ENCODE data around the gene HCN3. TPM values are rescaled to one million over a fixed set of nuclear protein-coding genes. Genes with fewer than 3 reads are reported as not detected.

HCN3 gene
- total RNA-seq, 4 donors from 2014 or later: 5.4 to 8.5 (median 6.4) TPM

GRCh38 chr1:155260276-155260675, 17.0 kb upstream of the HCN3 start:
- WGBS, 2 donors: 91 to 97% methylated on average over 5 of the region's 5 CpGs
- no peak for DNase-seq (ENCODE audit: low spot score in 2 of 2)
- intact Hi-C loops (cut with DNase I; ENCODE audit: low total_unique reads): loop anchor here (10.0 kb wide), 1 partner anchor 335 kb away; no protein-coding TSS in a partner anchor
- TF ChIP-seq CTCF (IDR thresholded peaks at IDR 0.05) (no peak), POLR2A (IDR thresholded peaks at IDR 0.05) (no peak)
- H3K4me3 ChIP-seq (ENCODE audit: low read depth, poor library complexity, severe bottlenecking): no peak overlapping the region

- TF ChIP-seq POLR2A (IDR thresholded peaks at IDR 0.05) (no peak), CTCF (IDR thresholded peaks at IDR 0.05) (no peak)
- DNase-seq (ENCODE audit: low spot score in 2 of 2): no peak
- intact Hi-C loops (cut with DNase I; ENCODE audit: low total_unique reads): loop anchor here (10.0 kb wide), 1 partner anchor 333 kb away; no protein-coding TSS in a partner anchor
- peak overlapping the region; percentile 65 for H3K4me3 ChIP-seq (ENCODE audit: low read depth, poor library complexity, severe bottlenecking)
- WGBS, 2 donors: 0% methylated on average over 9 of the region's 9 CpGs
These were observed 15.8 kb upstream of the HCN3 start for GRCh38 chr1:155261493-155261851.

GRCh38 chr1:155261852-155262673, 15.2 kb upstream of the HCN3 start, which contains the start of gene SCAMP3:
TSS of gene SCAMP3 (minus strand) at chr1:155262360. CDS start at chr1:155262151, 209 bp downstream.
- peak; percentile 98 for DNase-seq (ENCODE audit: low spot score in 2 of 2)
- 0 to 1% methylated on average over 35 to 39 of the region's 47 CpGs for WGBS, 2 donors
- intact Hi-C loops (cut with DNase I; ENCODE audit: low total_unique reads): loop anchor here (10.0 kb wide), 1 partner anchor 333 kb away; no protein-coding TSS in a partner anchor
- peak within 1 kb of the TSS; percentile 65 for H3K4me3 ChIP-seq (ENCODE audit: low read depth, poor library complexity, severe bottlenecking)
- TF ChIP-seq POLR2A (IDR thresholded peaks at IDR 0.05): no peak
- no peak for TF ChIP-seq CTCF (IDR thresholded peaks at IDR 0.05)

GRCh38 chr1:155263067-155263466, 14.2 kb upstream of the HCN3 start:
- H3K4me3 ChIP-seq (ENCODE audit: low read depth, poor library complexity, severe bottlenecking): no peak overlapping the region
- TF ChIP-seq CTCF (IDR thresholded peaks at IDR 0.05): no peak
- no peak for TF ChIP-seq POLR2A (IDR thresholded peaks at IDR 0.05)
- WGBS, 2 donors: 85 to 87% methylated on average over 11 of the region's 11 CpGs
- intact Hi-C loops (cut with DNase I; ENCODE audit: low total_unique reads): loop anchor here (10.0 kb wide), 1 partner anchor 332 kb away; no protein-coding TSS in a partner anchor
- no peak for DNase-seq (ENCODE audit: low spot score in 2 of 2)

- WGBS, 2 donors: 79 to 81% methylated on average over 6 of the region's 6 CpGs
- TF ChIP-seq CTCF (IDR thresholded peaks at IDR 0.05): no peak
- TF ChIP-seq POLR2A (IDR thresholded peaks at IDR 0.05): no peak
- no peak for DNase-seq (ENCODE audit: low spot score in 2 of 2)
- intact Hi-C loops (cut with DNase I; ENCODE audit: low total_unique reads): loop anchor here (10.0 kb wide), 1 partner anchor 328 kb away; no protein-coding TSS in a partner anchor
- H3K4me3 ChIP-seq (ENCODE audit: low read depth, poor library complexity, severe bottlenecking): no peak overlapping the region
These were observed 10.7 kb upstream of the HCN3 start for GRCh38 chr1:155266553-155266952.

Measured in lower leg skin (tissue), 4 donors.